Panc1 (cell line): Measurements from ENCODE around the gene CSTPP1. TPM values are rescaled to one million over a fixed set of nuclear protein-coding genes. Genes with fewer than 3 reads are reported as not detected.

Source experiments
- ATAC-seq: fragments of 200-7000 bp; cut with Tn5 transposase; 2 replicates; pipeline ENCODE4 v1.9.1; 2020; ENCODE audit warnings: mild to moderate bottlenecking, moderate library complexity
- BruUV-seq: library from RNA; stranded (reverse); fragments of 400-500 nt; replicated peaks from 2 replicates; lab custom pipeline; 2021; lab: Mats Ljungman, UMichigan
- CTCF ChIA-PET: fragments of 300-600 bp; sonication (Branson Sonifier 250); formaldehyde crosslinking; loops from one replicate; lab custom pipeline; 2022; ENCODE audit warnings: antibody characterized with exemption; lab: Charles Lee
- POLR2A ChIA-PET: fragments of 300-600 bp; sonication (Branson Sonifier 250); formaldehyde crosslinking; loops from one replicate; lab custom pipeline; 2022; ENCODE audit warnings: antibody characterized with exemption; lab: Charles Lee
- DNase-seq: peaks from one replicate; pipeline ENCODE4 v3.0.0-alpha.2; 2010; ENCODE audit warnings: low read depth, low spot score
- H3K27ac ChIP-seq: 2 replicates; pipeline ENCODE4 v1.5.1; 2011; ENCODE audit warnings: mild to moderate bottlenecking, low read length, inconsistent platforms
- H3K27me3 ChIP-seq: fragments of 200-500 bp; sonication (Bioruptor generic); 2 replicates; pipeline ENCODE4 v1.6.0; 2014; ENCODE audit warnings: low read length, inconsistent platforms; ENCODE audit not compliant: control insufficient read depth, insufficient read depth
- H3K36me3 ChIP-seq: fragments of 200-500 bp; sonication (Bioruptor generic); 2 replicates; pipeline ENCODE4 v1.5.1; 2014; ENCODE audit warnings: inconsistent platforms, mild to moderate bottlenecking, low read length, moderate library complexity; ENCODE audit not compliant: control insufficient read depth, insufficient read depth
- H3K4me1 ChIP-seq: 2 replicates; pipeline ENCODE4 v1.5.1; 2011; ENCODE audit warnings: inconsistent platforms, mild to moderate bottlenecking, low read length, moderate library complexity; ENCODE audit not compliant: control insufficient read depth, insufficient read depth
- H3K4me3 ChIP-seq, 2 experiments: 2 replicates each; pipeline ENCODE4 v1.5.1; 2011 to 2012; ENCODE audit warnings: low read depth in 2 of 2, low read length in 2 of 2, mild to moderate bottlenecking in 2 of 2, inconsistent platforms in 1 of 2, moderate library complexity in 1 of 2
- H3K9me3 ChIP-seq: fragments of 200-500 bp; sonication (Bioruptor generic); 2 replicates; pipeline ENCODE4 v1.5.1; 2014; ENCODE audit warnings: low read depth, mild to moderate bottlenecking, inconsistent platforms, low read length, moderate library complexity; ENCODE audit not compliant: control insufficient read depth, insufficient read depth
- CTCF ChIP-seq: fragments of 450-650 bp; IDR thresholded peaks from 2 replicates; pipeline ENCODE4 v1.5.1; 2017; ENCODE audit warnings: mild to moderate bottlenecking
- POLR2AphosphoS5 ChIP-seq: IDR thresholded peaks from 2 replicates; pipeline ENCODE4 v1.6.1; 2012; ENCODE audit warnings: mild to moderate bottlenecking, low read depth, low read length, moderate library complexity
- REST ChIP-seq, 2 experiments: IDR thresholded peaks; 2 replicates each; pipeline ENCODE4 v1.6.1; 2011 to 2012; ENCODE audit warnings: low read depth in 2 of 2, control low read depth in 1 of 2, low read length in 1 of 2, mild to moderate bottlenecking in 1 of 2, moderate library complexity in 1 of 2; ENCODE audit not compliant: insufficient read depth in 1 of 2
- SIN3A ChIP-seq: IDR thresholded peaks from 2 replicates; pipeline ENCODE4 v1.6.1; 2012; ENCODE audit warnings: low read depth, mild to moderate bottlenecking, low read length, moderate library complexity, borderline replicate concordance; ENCODE audit not compliant: insufficient read depth
- TCF7L2 ChIP-seq: IDR thresholded peaks from 2 replicates; pipeline ENCODE4 v1.6.1; 2011; ENCODE audit warnings: mild to moderate bottlenecking, low read depth, low read length, inconsistent platforms
- in situ Hi-C: cut with HindIII; loops from 2 replicates; pipeline ENCODE4 v1.10.0; 2016; ENCODE audit warnings: low sequenced_read_pairs, low pct_unique_long_range_greater_than_20kb
- intact Hi-C: fragments of 100-400 bp; cut with micrococcal nuclease; formaldehyde crosslinking; loops from one replicate; pipeline ENCODE4 v1.10.0; 2022; ENCODE audit not compliant: unreplicated experiment
- total RNA-seq: library from RNA; stranded (reverse); gene quantifications from one replicate; pipeline ENCODE4 v1.2.1, GENCODE V29; 2021; ENCODE audit not compliant: unreplicated experiment

Gene CSTPP1
- total RNA-seq, 1 experiment from 2014 or later, result 29.0 TPM

- H3K27ac ChIP-seq, result no peak overlapping the region
- DNase-seq (no peak), ATAC-seq (no peak)
- in situ Hi-C loops, result no loop called here
- ChIA-PET POLR2A (no interaction called here), CTCF (no interaction called here)
- H3K4me1 ChIP-seq, result no peaks in the 10 kb centered on the region
- no peaks in the 10 kb centered on the region for H3K27me3 ChIP-seq
- TF ChIP-seq TCF7L2 (no peak), CTCF (no peak), SIN3A (no peak), REST (IDR thresholded peaks at IDR 0.05; ENCODE audit: insufficient read depth in 1 of 2, low read depth in 2 of 2, low read length in 1 of 2) (no peak), POLR2AphosphoS5 (no peak)
- intact Hi-C loops, result no loop called here
- no TSS peak for BruUV-seq
- H3K4me3 ChIP-seq, result no peak overlapping the region
- H3K36me3 ChIP-seq, result no peaks in the 10 kb centered on the region
- H3K9me3 ChIP-seq, result no peaks in the 10 kb centered on the region
These were observed 194.0 kb downstream of the CSTPP1 start for GRCh38 chr11:47130543-47130942.

- no TSS peak for BruUV-seq
- intact Hi-C loops (no loop called here), in situ Hi-C loops (no loop called here)
- Histone ChIP-seq H3K9me3 (no peaks in the 10 kb centered on the region), H3K4me1 (no peaks in the 10 kb centered on the region), H3K4me3 (no peak overlapping the region), H3K36me3 (no peaks in the 10 kb centered on the region), H3K27me3 (no peaks in the 10 kb centered on the region), H3K27ac (no peak overlapping the region)
- ATAC-seq (no peak), DNase-seq (no peak)
- ChIA-PET POLR2A (interaction anchor here (0.6 kb wide), 1 partner anchor 23 kb away, joined by 4 read pairs; no protein-coding TSS in a partner anchor), CTCF (interaction anchor here (0.6 kb wide), 1 partner anchor 22 kb away, joined by 3 read pairs; no protein-coding TSS in a partner anchor)
- TF ChIP-seq TCF7L2 (no peak), CTCF (no peak), SIN3A (no peak)
These were observed 194.6 kb downstream of the CSTPP1 start for GRCh38 chr11:47131136-47131535.
